ENCODE measurements around the gene WDFY2. TPM values are rescaled to one million over a fixed set of nuclear protein-coding genes. Genes with fewer than 3 reads are reported as not detected.

The WDFY2 gene
- total RNA-seq, 1 experiment from 2014 or later = 26.4 TPM

GRCh38 chr13:51795419-51795818, 211.2 kb downstream of the WDFY2 start:
- no peak overlapping the region for H3K18ac ChIP-seq (ENCODE audit: insufficient read length, low read depth, low read length)
- Mint-ChIP-seq H3K36me3 (ENCODE audit: insufficient read depth in 1 of 3, low read depth in 3 of 3) (peaks cover 0 to 11% (median 4%) of the 10 kb centered on the region in 3 experiments; a peak in 3 of 7 replicates), H3K4me3 (no peak overlapping the region), H3K9me3 (no peaks in the 10 kb centered on the region), H3K4me1 (peaks cover 19 to 28% of the 10 kb centered on the region in 2 experiments), H3K27ac (no peak overlapping the region; a peak in 1 of 7 replicates), H3K27me3 (ENCODE audit: low read depth) (no peaks in the 10 kb centered on the region)
- no peak overlapping the region for H2BK20ac ChIP-seq (ENCODE audit: low read depth, low read length, poor library complexity, severe bottlenecking)
- H3T11ph ChIP-seq (ENCODE audit: low read length) = no peak overlapping the region
- H3K79me2 ChIP-seq (ENCODE audit: insufficient read depth, low read length) = no peaks in the 10 kb centered on the region
- no peak overlapping the region for H2AFZ ChIP-seq (ENCODE audit: low read length)
- no peak overlapping the region for H3K9ac ChIP-seq (ENCODE audit: extremely low read depth, insufficient read length, low read length)
- H2BK15ac ChIP-seq (ENCODE audit: low read depth, low read length) = no peak overlapping the region
- TF ChIP-seq, protein P1, sequence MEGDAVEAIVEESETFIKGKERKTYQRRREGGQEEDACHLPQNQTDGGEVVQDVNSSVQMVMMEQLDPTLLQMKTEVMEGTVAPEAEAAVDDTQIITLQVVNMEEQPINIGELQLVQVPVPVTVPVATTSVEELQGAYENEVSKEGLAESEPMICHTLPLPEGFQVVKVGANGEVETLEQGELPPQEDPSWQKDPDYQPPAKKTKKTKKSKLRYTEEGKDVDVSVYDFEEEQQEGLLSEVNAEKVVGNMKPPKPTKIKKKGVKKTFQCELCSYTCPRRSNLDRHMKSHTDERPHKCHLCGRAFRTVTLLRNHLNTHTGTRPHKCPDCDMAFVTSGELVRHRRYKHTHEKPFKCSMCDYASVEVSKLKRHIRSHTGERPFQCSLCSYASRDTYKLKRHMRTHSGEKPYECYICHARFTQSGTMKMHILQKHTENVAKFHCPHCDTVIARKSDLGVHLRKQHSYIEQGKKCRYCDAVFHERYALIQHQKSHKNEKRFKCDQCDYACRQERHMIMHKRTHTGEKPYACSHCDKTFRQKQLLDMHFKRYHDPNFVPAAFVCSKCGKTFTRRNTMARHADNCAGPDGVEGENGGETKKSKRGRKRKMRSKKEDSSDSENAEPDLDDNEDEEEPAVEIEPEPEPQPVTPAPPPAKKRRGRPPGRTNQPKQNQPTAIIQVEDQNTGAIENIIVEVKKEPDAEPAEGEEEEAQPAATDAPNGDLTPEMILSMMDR (conservative IDR thresholded peaks at IDR 0.05) = no peak
- no peak overlapping the region for H4K91ac ChIP-seq (ENCODE audit: insufficient read length, low read depth, low read length)
- H3K56ac ChIP-seq (ENCODE audit: insufficient read length, low read depth, low read length) = no peak overlapping the region
- no peak overlapping the region for H3K27ac ChIP-seq (ENCODE audit: insufficient read length, low read depth, low read length)
- H3K27me3 ChIP-seq (ENCODE audit: insufficient read depth, low read length) = no peaks in the 10 kb centered on the region
- no peak overlapping the region for H2AK5ac ChIP-seq (ENCODE audit: insufficient read length, low read length)
- no peaks in the 10 kb centered on the region for H3K79me1 ChIP-seq (ENCODE audit: insufficient read depth, low read depth, low read length, poor library complexity, severe bottlenecking)
- no peaks in the 10 kb centered on the region for H4K20me1 ChIP-seq (ENCODE audit: control insufficient read depth, insufficient read depth, insufficient read length)
- no peak overlapping the region for H2BK12ac ChIP-seq (ENCODE audit: insufficient read length, low read depth, low read length)
- H3K23me2 ChIP-seq (ENCODE audit: insufficient read length, low read depth, low read length, poor library complexity, severe bottlenecking) = no peaks in the 10 kb centered on the region
- no peak overlapping the region for H2BK120ac ChIP-seq (ENCODE audit: low read depth, low read length, poor library complexity, severe bottlenecking)
- no CpG with 5 or more reads among the region's 2 CpGs for WGBS (ENCODE audit: extremely low coverage, insufficient read length, low lambda C conversion rate)
- H3K14ac ChIP-seq (ENCODE audit: insufficient read depth, low read length) = no peak overlapping the region
- no peak overlapping the region for H4K5ac ChIP-seq (ENCODE audit: insufficient read length, low read depth, low read length)
- no peak overlapping the region for H3K23ac ChIP-seq (ENCODE audit: insufficient read length, low read depth, low read length)
- no peaks in the 10 kb centered on the region for H3K9me3 ChIP-seq (ENCODE audit: control insufficient read depth, low read depth, low read length)
- H3K4me1 ChIP-seq (ENCODE audit: insufficient read depth, low read length) = no peaks in the 10 kb centered on the region; the same call in 1 of the 2 replicates
- H4K8ac ChIP-seq (replicated peaks; ENCODE audit: insufficient read length, low read depth, low read length) = no peak overlapping the region
- DNase-seq = no peak
- H3K4ac ChIP-seq (ENCODE audit: low read depth, low read length) = no peak overlapping the region
- no peak overlapping the region for H2BK5ac ChIP-seq (ENCODE audit: insufficient read length, low read length)
- no peak overlapping the region for H3K4me2 ChIP-seq (ENCODE audit: insufficient read depth, insufficient read length, low read length)
